Heart left ventricle (tissue), 16 donors: ENCODE results near the gene ISLR2. TPM values are rescaled to one million over a fixed set of nuclear protein-coding genes. Genes with fewer than 3 reads are reported as not detected.
"Not testable (repeated sequence)": the region's sequence is repeated elsewhere in the genome, so short reads cannot be mapped to it uniquely, and the experiment has no call there.

ENCODE experiments used
- ATAC-seq, 4 donors: fragments of 200-7000 bp; cut with Tn5 transposase; one replicate each; pipeline ENCODE4 v1.9.1; 2020 to 2022; ENCODE audit warnings: moderate library complexity in 4 of 4, mild to moderate bottlenecking in 3 of 4, moderate number of reproducible peaks in 1 of 4
- DNase-seq, 5 donors: peaks; one replicate each; pipeline ENCODE4 v3.0.0-alpha.2; 2020
- H3K27ac ChIP-seq, 12 donors: fragments of 200-600 bp; sonication (generic) in 4 of 12; one replicate each; pipeline versions ENCODE4 v1.5.0 to v1.8.0; 2016 to 2022; ENCODE audit warnings: mild to moderate bottlenecking in 2 of 12
- H3K27me3 ChIP-seq, 9 donors: fragments of 200-600 bp; sonication (generic) in 2 of 9; one replicate each; pipeline versions ENCODE4 v1.5.1 to v1.8.0; 2016 to 2022; ENCODE audit warnings: mild to moderate bottlenecking in 3 of 9
- H3K36me3 ChIP-seq, 9 donors: fragments of 200-600 bp; sonication (generic) in 2 of 9; one replicate each; pipeline versions ENCODE4 v1.5.0 to v1.8.0; 2018 to 2022; ENCODE audit warnings: mild to moderate bottlenecking in 2 of 9
- H3K4me1 ChIP-seq, 12 donors: fragments of 200-600 bp; sonication (generic) in 4 of 12; one replicate each; pipeline versions ENCODE4 v1.5.0 to v1.8.0; 2016 to 2022; ENCODE audit warnings: mild to moderate bottlenecking in 3 of 12
- H3K4me3 ChIP-seq, 12 donors: fragments of 200-600 bp; sonication (generic) in 4 of 12; one replicate each; pipeline versions ENCODE4 v1.5.0 to v1.8.0; 2017 to 2022; ENCODE audit warnings: mild to moderate bottlenecking in 9 of 12, moderate library complexity in 4 of 12
- H3K9me3 ChIP-seq, 12 donors: fragments of 200-600 bp; sonication (generic) in 4 of 12; one replicate each; pipeline versions ENCODE4 v1.5.0 to v1.8.0; 2016 to 2022; ENCODE audit warnings: mild to moderate bottlenecking in 1 of 12
- POLR2A ChIP-seq, 2 donors: fragments of 450-650 bp; IDR thresholded peaks; one replicate each; pipeline ENCODE4 v1.6.1; 2017; ENCODE audit warnings: antibody characterized with exemption in 2 of 2, mild to moderate bottlenecking in 2 of 2, moderate library complexity in 2 of 2
- WGBS, 4 donors: extraction: QIAGEN DNeasy Blood & Tissue Kit in 2 of 4; methylation state at CpG; one replicate each; pipeline versions ENCODE4 v1.1.5 to v1.1.7; 2013 to 2018; 5-methylcytosine and 5-hydroxymethylcytosine counted together
- intact Hi-C, 10 donors: fragments of 100-400 bp; cut with DNase I; formaldehyde crosslinking; loops; one replicate each; pipeline versions ENCODE4 v1.11.1 to v1.14.2; 2022
- polyA plus RNA-seq, 2 donors: library from polyadenylated mRNA; stranded (reverse); fragments of 200-250 nt; gene quantifications; one replicate each; pipeline ENCODE4 v1.2.3, GENCODE V29; 2013
- total RNA-seq, 9 donors: library from RNA; depleted of rRNA in 2 of 9; stranded (reverse); fragments of >200 nt in 2 of 9; fragmentation: NEBNext Ultra II Directional in 3 of 9; extraction: Animal tissue kit (Norgen Biotek cat#: 25700) in 3 of 9; gene quantifications; one replicate each; pipeline versions ENCODE4 v1.1.0 to v1.2.4, GENCODE V29; 2016 to 2023
- TF ChIP-seq, protein P1 (sequence below), 12 donors: fragments of 200-600 bp; sonication (generic) in 4 of 12; IDR thresholded peaks; one replicate each; pipeline versions ENCODE4 v1.5.0 to v1.8.0; 2018 to 2022; ENCODE audit warnings: antibody characterized with exemption in 12 of 12, mild to moderate bottlenecking in 5 of 12
- donor health status: ischemic (EF 13 %, LVEDD 7.1; RV severe dilation, severe dysfunction).
- donor health status: healthy with polysubstance abuse.
- donor health status: DM: no; HTN: yes; CAD: no.
- donor health status: DM: no; HTN: no; CAD: no.
- donor health status: ischemic (EF 25% LVEDD 6.9; RV normal size, moderate dysfunction).
- donor health status: ischemic (EF 25% LVEDD 5.7; RV mildly dilated, moderate dysfunction).
- donor health status: healthy.
- donor health status: DM: yes; HTN: yes; CAD: no.
- donor health status: ischemic (EF 35%, LVEDD 5.7; RV mildly dilated, moderate dysfunction).
- donor health status: nonischemic (EF 11% LVEDD 7.7; RV severe dilation, severe dysfunction).
- donor health status: DM: yes; HTN: yes; CAD: no.
- donor health status: PGD.
- donor health status: ischemic (EF 29% LVEDD 5.4; RV normal size, mild dysfunction).
- donor health status: nonischemic (EF 23%, LVEDD 6.1; RV moderate dilation, normal function).

The ISLR2 gene
- total and polyA plus RNA-seq, 11 donors, result 1.6 to 9.0 (median 3.1) TPM

GRCh38 chr15:74158855-74159650 is 28.7 kb downstream of the ISLR2 start:
- TF ChIP-seq POLR2A (IDR thresholded peaks at IDR 0.05), result no peak
- TF ChIP-seq, protein P1, sequence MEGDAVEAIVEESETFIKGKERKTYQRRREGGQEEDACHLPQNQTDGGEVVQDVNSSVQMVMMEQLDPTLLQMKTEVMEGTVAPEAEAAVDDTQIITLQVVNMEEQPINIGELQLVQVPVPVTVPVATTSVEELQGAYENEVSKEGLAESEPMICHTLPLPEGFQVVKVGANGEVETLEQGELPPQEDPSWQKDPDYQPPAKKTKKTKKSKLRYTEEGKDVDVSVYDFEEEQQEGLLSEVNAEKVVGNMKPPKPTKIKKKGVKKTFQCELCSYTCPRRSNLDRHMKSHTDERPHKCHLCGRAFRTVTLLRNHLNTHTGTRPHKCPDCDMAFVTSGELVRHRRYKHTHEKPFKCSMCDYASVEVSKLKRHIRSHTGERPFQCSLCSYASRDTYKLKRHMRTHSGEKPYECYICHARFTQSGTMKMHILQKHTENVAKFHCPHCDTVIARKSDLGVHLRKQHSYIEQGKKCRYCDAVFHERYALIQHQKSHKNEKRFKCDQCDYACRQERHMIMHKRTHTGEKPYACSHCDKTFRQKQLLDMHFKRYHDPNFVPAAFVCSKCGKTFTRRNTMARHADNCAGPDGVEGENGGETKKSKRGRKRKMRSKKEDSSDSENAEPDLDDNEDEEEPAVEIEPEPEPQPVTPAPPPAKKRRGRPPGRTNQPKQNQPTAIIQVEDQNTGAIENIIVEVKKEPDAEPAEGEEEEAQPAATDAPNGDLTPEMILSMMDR (IDR thresholded peaks at IDR 0.05), result no peak
- Histone ChIP-seq H3K27ac (peak overlapping the region in 2 of 12 donors; percentile 25 to 27), H3K4me3 (no peak overlapping the region), H3K36me3 (no peaks in the 10 kb centered on the region), H3K27me3 (peaks cover 0 to 4% (median 0%) of the 10 kb centered on the region in 9 donors), H3K4me1 (peaks cover 3 to 47% (median 31%) of the 10 kb centered on the region in 12 donors), H3K9me3 (no peaks in the 10 kb centered on the region)
- ATAC-seq, result no peak
- WGBS, 4 donors, result 81 to 91% (median 86%) methylated on average over 5 of the region's 5 CpGs
- no peak for DNase-seq
- intact Hi-C loops, result loop anchor here in 1 of 10 donors (5.0 kb wide), 1 partner anchor 83 kb away; no protein-coding TSS in a partner anchor

GRCh38 chr15:74159773-74160172 is 29.4 kb downstream of the ISLR2 start:
- ATAC-seq (no peak), DNase-seq (no peak)
- 44 to 75% (median 60%) methylated on average over 1 of the region's 1 CpG for WGBS, 4 donors
- peaks cover 0 to 4% (median 0%) of the 10 kb centered on the region in 9 donors for H3K27me3 ChIP-seq
- no peaks in the 10 kb centered on the region for H3K9me3 ChIP-seq
- intact Hi-C loops, result loop anchor here in 1 of 10 donors (5.0 kb wide), 1 partner anchor 83 kb away; no protein-coding TSS in a partner anchor
- TF ChIP-seq, protein P1 (IDR thresholded peaks at IDR 0.05), result no peak
- no peak for TF ChIP-seq POLR2A (IDR thresholded peaks at IDR 0.05)
- H3K27ac ChIP-seq, result peak overlapping the region in 3 of 12 donors; percentile 25 to 35 (median 27)
- H3K4me1 ChIP-seq, result peaks cover 3 to 47% (median 31%) of the 10 kb centered on the region in 12 donors
- H3K36me3 ChIP-seq, result no peaks in the 10 kb centered on the region
- H3K4me3 ChIP-seq, result no peak overlapping the region

DNA sequence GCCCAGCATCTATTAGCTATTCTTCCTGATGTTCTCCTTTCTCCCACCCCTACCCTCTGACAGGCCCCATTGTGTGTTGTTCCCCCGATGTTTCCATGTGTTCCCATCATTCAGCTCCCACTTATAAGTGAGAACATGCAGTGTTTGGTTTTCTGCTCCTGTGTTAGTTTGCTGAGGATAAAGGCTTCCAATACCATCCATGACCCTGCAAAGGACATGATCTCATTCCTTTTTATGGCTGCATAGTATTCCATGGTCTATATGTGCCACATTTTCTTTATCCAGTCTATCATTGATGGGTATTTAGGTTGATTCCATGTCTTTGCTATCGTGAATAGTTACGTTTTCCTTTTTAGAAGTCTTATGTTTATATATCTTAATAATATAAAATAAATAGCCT is 30.0 kb downstream of the ISLR2 start:
- intact Hi-C loops, H3K36me3 ChIP-seq, DNase-seq, ATAC-seq, H3K27ac ChIP-seq, H3K9me3 ChIP-seq, H3K27me3 ChIP-seq, H3K4me3 ChIP-seq: not testable (repeated sequence)
- H3K4me1 ChIP-seq, result peaks cover 3 to 47% (median 31%) of the 10 kb centered on the region in 12 donors
- 90 to 93% (median 92%) methylated on average over 3 of the region's 3 CpGs for WGBS, 4 donors

DNA sequence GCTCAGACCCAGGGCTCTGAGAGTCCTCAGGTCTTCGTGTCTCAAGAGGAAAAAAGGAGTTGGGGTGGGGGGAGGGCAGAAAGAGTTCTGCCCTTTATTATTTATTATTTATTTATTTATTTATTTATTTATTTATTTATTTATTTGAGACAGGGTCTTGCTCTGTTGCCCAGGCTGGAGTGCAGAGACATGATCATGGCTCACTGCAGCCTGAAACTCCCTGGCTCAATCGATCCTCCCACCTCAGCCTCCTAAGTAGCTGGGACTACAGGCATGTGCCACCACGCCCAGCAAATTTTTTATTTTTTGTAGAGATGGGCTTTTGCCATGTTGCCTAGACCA is 31.8 kb downstream of the ISLR2 start:
- H3K36me3 ChIP-seq, H3K27me3 ChIP-seq, intact Hi-C loops: not testable (repeated sequence)

DNA sequence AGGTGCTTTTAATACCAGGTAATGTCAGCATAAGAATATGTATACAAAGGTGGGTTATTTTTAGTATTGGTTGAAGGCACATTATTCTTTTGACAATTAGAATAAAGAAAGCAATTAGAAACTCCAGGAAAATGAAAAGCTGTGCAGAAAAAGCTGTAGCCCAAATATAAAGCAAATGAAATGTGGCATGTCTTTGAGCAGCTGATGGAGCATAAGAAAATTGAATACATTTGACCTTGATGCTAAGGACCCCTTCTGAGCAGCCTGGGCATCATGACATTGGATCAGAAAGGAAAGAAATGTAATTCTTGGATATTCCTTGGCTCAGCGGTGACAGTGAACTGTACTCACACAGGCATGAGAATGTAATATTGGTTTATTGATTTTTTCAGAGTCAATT is 35.1 kb downstream of the ISLR2 start:
- Histone ChIP-seq H3K9me3 (no peaks in the 10 kb centered on the region), H3K36me3 (no peaks in the 10 kb centered on the region), H3K27ac (no peak overlapping the region), H3K4me1 (peaks cover 0 to 25% (median 14%) of the 10 kb centered on the region in 12 donors), H3K4me3 (no peak overlapping the region), H3K27me3 (no peaks in the 10 kb centered on the region)
- intact Hi-C loops, result no loop called here
- ATAC-seq (no peak), DNase-seq (no peak)
- no peak for TF ChIP-seq POLR2A (IDR thresholded peaks at IDR 0.05)
- TF ChIP-seq, protein P1 (IDR thresholded peaks at IDR 0.05), result no peak
- WGBS, 4 donors, result 97 to 100% (median 98%) methylated on average over 1 of the region's 1 CpG

More for the DNA sequence above, 31.8 kb downstream of the ISLR2 start:
- DNase-seq, H3K9me3 ChIP-seq, H3K4me3 ChIP-seq, H3K27ac ChIP-seq, ATAC-seq: not testable (repeated sequence)
- 91 to 95% (median 94%) methylated on average over 3 of the region's 3 CpGs for WGBS, 4 donors
- peaks cover 0 to 31% (median 17%) of the 10 kb centered on the region in 12 donors for H3K4me1 ChIP-seq
